HG02981 (cell line): ENCODE measurements around the gene TMTC1.
A peak's percentile ranks its signal among the peaks of the same experiment; 100 is the strongest.

Experiments
- ATAC-seq: cut with Tn5 transposase; IDR thresholded peaks from one replicate; pipeline ENCODE4 v1.9.1; 2021; ENCODE audit warnings: mild to moderate bottlenecking, moderate library complexity; ENCODE audit not compliant: unreplicated experiment

Gene TMTC1

DNA sequence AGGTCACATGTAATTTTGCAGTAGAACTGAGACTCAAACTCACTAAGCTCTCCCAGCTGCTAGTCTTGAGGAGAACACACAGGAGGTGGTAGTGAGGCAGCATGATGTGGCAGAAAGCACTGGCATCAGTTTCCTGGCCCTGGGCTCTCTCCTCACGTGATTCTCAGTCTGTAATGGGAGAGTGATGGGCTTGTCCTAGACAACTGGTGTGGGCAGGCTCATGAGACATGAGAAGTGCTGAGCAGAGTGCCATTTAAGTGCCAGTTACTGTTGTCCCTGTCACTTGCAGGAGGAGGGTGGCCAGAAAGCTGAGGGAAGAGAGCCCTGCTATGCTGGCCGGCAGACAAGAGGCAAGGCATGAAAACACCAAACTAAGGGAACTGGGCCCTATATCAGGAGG, 237.7 kb downstream of the TMTC1 start:
- no peak for ATAC-seq

DNA sequence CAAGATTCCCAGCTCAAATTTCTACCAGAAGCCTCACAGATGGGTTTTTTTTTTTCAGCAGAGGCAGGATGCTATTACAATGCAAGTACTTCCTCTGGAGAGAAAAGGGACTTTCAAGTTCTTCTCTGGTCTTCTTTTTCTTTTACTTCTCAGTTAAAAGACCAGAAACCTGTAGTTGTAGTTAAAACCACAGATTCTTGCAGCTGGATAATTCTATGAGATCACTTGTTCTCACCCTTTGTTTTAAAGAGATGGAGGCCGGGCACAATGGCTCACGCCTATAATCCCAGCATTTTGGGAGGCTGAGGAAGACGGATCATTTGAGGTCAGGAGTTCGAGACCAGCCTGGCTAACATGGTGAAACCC, 238.7 kb downstream of the TMTC1 start:
- ATAC-seq, result peak; percentile 74

- ATAC-seq, result peak; percentile 46
These were observed 239.2 kb downstream of the TMTC1 start for GRCh38 chr12:29544428-29545101.

GRCh38 chr12:29543036-29543435, 240.7 kb downstream of the TMTC1 start:
- ATAC-seq, result no peak

DNA sequence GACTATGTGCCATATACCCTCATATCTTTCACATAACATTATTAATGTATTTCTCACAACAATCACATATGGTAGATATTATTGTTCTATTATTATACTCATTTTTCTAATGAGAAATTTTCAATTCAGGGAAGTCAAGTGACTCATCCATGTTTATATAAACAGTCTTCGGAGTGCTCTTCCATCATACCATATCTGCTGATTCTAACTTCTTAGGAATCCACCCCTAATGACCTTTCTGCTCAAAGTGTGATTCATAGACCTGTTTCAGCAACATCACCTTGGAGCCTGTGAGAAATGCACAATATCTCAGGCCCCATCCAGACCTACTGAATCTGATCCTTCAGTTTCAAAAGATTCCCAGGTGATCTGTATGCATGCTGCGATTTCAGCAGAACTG, 246.4 kb downstream of the TMTC1 start:
- no peak for ATAC-seq

GRCh38 chr12:29534935-29535334, 248.8 kb downstream of the TMTC1 start:
- no peak for ATAC-seq

- no peak for ATAC-seq
These were observed 249.8 kb downstream of the TMTC1 start for GRCh38 chr12:29533815-29534489.

GRCh38 chr12:29531471-29531870, 252.3 kb downstream of the TMTC1 start:
- ATAC-seq, result no peak

DNA sequence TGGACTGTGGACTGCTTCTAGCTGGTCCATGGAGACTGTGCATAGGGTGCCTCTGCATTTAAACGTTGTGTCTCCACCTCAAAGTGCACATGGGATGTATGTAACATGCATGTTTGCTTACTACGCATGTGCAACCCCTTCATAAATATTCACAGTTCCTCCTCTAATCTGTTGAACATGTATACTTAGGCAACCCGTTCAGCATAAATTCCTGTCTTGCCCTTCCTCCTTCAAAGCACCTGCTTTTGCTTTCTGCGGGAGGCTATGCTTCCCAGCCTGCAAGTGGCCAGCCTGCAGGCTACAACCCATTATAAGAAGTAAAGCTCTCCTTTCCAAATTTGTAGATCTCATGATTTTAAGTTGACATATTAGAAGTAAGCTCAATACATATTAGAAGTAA, 253.3 kb downstream of the TMTC1 start:
- no peak for ATAC-seq

GRCh38 chr12:29528161-29528560, 255.6 kb downstream of the TMTC1 start:
- no peak for ATAC-seq

DNA sequence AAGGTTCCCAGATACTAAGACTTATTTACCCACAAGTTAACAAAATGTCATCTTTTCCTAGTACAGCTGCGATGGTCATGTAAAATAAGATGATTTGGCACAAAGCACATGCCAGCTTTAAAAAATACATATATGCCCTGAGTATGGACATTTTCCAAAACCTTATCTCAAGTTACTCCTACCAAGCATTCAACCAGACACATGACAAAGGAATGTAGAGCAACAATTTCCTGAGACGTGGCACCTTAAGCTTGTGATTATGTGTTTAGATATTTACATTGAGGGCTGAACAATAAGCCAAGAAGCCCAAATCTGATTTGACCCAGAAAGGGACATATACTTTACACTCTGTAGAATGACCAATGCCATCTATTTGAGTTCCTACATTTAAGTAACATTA, 261.8 kb downstream of the TMTC1 start:
- no peak for ATAC-seq

DNA sequence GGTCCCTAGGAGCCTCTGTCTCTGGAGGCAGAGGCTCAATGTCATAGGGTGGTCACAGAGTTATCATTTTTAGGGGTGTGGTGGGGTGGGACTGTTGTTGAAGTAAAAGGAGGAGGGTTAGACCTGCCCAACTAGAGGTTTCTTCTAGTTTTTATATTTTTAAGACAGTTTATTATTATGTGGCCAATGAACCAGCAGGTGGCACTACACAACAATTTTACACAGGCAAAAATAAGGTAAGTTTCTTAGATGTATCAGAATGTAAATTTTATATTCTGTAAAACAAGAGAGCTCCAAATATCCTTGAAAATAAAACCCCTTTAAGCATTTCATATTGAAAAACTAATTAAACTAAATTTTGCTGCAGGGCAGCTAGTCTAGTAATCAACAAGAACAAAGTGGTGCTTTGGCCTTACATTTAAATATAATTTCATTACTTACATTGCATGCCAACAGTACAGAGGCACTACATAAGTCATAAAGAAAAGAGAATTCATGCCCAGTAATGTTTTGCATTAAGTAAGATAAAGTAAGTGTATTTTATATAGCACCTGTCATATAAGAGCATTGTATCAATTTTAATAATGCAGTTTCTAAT, 264.1 kb downstream of the TMTC1 start:
- no peak for ATAC-seq

DNA sequence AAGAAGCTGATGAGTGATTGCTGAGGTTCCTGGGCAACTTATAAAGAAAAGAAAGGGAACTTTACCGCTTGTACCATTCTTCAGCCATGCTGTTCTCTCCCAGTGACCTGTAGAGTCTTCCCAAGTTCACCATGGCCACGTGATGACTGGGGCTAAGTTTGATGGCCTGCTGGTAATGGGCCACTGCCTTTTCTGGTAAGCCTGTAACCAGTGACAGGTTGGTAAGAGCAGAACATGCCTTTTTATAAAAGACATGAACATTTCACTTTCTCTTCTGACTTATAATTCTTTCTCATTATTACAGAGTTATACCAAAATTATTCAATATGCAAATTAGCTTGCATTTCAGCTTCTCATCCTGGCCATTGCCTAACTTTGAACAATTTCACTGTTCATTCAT, 265.3 kb downstream of the TMTC1 start:
- ATAC-seq, result no peak

DNA sequence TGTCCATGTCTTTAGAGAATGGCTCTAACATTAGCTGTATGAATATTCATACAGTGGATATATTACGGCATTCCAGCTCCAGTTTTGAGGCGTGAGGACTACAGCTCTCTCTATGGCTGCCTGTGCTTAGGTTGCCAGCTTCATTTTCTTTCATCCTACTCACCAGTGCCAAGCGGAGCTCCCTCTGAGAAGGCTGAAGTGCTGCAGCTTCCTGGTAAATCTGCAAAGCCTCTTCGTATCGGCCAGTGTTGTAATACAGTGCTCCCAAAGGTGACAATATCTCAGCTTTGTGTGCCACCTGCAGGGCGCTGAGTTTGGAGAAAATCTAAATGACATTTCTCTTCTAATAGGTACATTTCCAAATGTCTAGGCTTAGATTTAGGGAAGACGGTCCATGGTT, 266.5 kb downstream of the TMTC1 start:
- ATAC-seq, result no peak

- ATAC-seq, result no peak
These were observed 267.3 kb downstream of the TMTC1 start for GRCh38 chr12:29516431-29516875.

DNA sequence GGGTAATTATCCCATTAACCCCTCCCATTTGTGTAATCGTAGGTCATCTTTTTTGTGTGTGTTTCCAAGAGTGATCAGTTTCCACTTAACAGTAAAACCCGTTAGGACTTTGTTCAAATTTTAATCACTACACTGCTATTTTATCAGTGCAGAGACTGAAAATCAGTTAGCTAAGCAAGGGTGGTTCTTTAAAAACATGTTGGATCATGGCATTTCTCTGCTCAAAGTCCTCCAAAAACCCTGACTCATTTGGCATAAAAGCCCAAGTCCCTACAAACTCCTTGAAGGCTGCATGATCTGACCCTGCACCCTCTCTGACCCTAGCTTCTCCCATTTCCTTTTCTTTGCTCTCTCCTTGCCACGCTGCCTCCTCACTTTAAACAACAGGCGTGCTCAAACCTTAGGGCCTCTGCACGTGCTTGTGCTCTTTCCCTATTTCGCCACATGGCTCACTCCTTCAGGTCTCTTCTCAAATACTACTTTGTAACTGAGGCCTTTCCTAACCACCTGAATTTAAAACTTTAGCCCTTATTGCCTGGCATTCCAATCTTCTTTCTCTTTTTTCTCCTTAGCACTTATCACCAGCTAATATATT, 273.1 kb downstream of the TMTC1 start:
- ATAC-seq, result no peak

- no peak for ATAC-seq
These were observed 274.2 kb downstream of the TMTC1 start for GRCh38 chr12:29509503-29509902.

DNA sequence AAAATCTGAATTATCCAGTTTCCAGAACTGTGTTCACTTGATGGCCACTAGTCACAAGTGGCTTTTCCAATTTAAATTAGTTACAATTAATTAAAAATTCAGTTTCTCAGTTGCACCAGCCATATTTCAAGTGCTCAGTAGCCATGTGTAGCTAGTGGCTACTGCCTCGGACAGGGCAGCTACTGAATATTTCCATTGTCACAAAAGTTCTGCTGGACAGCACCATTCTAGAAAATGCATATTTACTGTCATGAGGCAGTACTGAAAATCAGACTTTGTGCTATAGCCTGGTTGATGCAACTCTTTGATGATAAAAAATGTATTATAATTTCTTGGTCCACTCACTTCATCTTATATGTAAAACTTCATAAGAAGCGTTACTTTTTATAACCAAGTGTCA, 274.8 kb downstream of the TMTC1 start:
- no peak for ATAC-seq

DNA sequence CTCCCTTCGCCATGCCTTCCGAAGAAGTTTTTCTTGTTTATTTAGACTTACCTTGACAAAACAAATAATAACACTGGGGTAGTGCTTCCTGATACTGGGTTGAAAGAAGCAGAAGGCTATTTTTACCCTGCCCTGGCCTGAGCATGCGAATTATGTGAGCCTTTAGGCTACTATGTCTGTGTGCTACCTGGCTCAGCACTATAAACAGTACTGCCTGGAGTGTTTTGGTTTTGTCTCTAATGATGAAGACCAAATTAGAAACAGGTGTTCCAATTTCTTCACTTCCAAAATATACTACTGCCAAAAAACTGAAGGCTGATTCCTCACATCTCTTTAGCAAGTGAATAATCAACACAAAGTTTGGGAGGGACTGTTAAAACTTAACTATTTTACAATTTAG, 278.6 kb downstream of the TMTC1 start:
- no peak for ATAC-seq

- ATAC-seq, result no peak
These were observed 280.5 kb downstream of the TMTC1 start for GRCh38 chr12:29503283-29503682.

GRCh38 chr12:29499235-29499634, 284.5 kb downstream of the TMTC1 start:
- ATAC-seq, result no peak

DNA sequence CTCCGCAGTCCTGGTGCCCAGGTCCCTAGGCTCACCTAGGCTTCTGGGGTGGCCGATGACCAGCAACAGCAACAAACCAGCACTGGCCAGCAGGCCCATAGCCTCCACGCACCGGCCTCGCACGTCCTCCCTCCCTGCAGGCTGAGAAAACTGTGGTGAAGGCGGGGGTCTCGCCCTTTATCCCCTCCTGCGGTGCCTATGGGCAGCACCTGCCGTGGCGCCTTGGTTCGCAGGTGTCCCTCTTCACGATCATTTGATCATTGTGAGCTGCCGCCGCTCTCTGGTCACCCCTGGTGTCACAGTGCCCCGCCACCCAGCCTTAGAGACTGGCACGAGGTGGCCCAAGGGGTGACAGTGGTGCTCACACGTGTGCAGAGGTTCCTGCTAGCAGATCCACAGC, 286.2 kb downstream of the TMTC1 start, which contains the start of gene OVCH1:
Gene OVCH1, minus strand, starts transcription at position 99 of the 400 bp plus-strand sequence. Its CDS starts 0 bp downstream, at position 99.
- no peak for ATAC-seq
